Large intestine (tissue), 3 donors: Measurements from ENCODE around the gene MOV10L1. TPM values are rescaled to one million over a fixed set of nuclear protein-coding genes. Genes with fewer than 3 reads are reported as not detected.

Experiments used
- DNase-seq, 2 donors: peaks; one replicate each; pipeline versions ENCODE4 v3.0.0 to v3.0.0-alpha.2; 2013
- H3K27ac ChIP-seq: one replicate; pipeline ENCODE4 v1.5.1; 2013; ENCODE audit warnings: low read length
- H3K27me3 ChIP-seq: 2 replicates; pipeline ENCODE4 v1.6.1; 2013; ENCODE audit warnings: low read length; ENCODE audit not compliant: control insufficient read depth, insufficient read depth
- H3K36me3 ChIP-seq: 2 replicates; pipeline ENCODE4 v1.6.1; 2013; ENCODE audit warnings: low read length; ENCODE audit not compliant: control insufficient read depth, insufficient read depth
- H3K4me1 ChIP-seq: one replicate; pipeline ENCODE4 v1.6.1; 2013; ENCODE audit warnings: low read length; ENCODE audit not compliant: control insufficient read depth, insufficient read depth
- H3K4me3 ChIP-seq: one replicate; pipeline ENCODE4 v1.5.1; 2013; ENCODE audit warnings: low read length
- H3K9me3 ChIP-seq: one replicate; pipeline ENCODE4 v1.6.1; 2013; ENCODE audit warnings: mild to moderate bottlenecking, low read depth, low read length, moderate library complexity; ENCODE audit not compliant: control insufficient read depth
- WGBS: methylation state at CpG from one replicate; pipeline ENCODE4 v1.1.5; 2013; ENCODE audit warnings: low lambda C conversion rate; ENCODE audit not compliant: insufficient coverage; 5-methylcytosine and 5-hydroxymethylcytosine counted together
- polyA plus RNA-seq: library from polyadenylated mRNA; unstranded; fragments of 120-200 nt; gene quantifications from one replicate; pipeline ENCODE4 v1.2.1, GENCODE V29; 2013

Gene MOV10L1
- polyA plus RNA-seq, 1 donor: 2.3 TPM

- no peak for DNase-seq
- no CpG with 5 or more reads among the region's 14 CpGs for WGBS
- no peak overlapping the region for H3K4me3 ChIP-seq
- H3K9me3 ChIP-seq: no peaks in the 10 kb centered on the region
- no peak overlapping the region for H3K27ac ChIP-seq
- no peaks in the 10 kb centered on the region for H3K4me1 ChIP-seq
- H3K27me3 ChIP-seq: no peaks in the 10 kb centered on the region
- no peaks in the 10 kb centered on the region for H3K36me3 ChIP-seq
These were observed 18.2 kb upstream of the MOV10L1 start for GRCh38 chr22:50071432-50072166.

GRCh38 chr22:50072167-50072555 is 17.6 kb upstream of the MOV10L1 start:
- DNase-seq: no peak
- no peaks in the 10 kb centered on the region for H3K4me1 ChIP-seq
- no peaks in the 10 kb centered on the region for H3K9me3 ChIP-seq
- H3K36me3 ChIP-seq: no peaks in the 10 kb centered on the region
- H3K27me3 ChIP-seq: no peaks in the 10 kb centered on the region
- H3K27ac ChIP-seq: no peak overlapping the region
- H3K4me3 ChIP-seq: no peak overlapping the region
- WGBS: no CpG with 5 or more reads among the region's 9 CpGs

- H3K27me3 ChIP-seq: no peaks in the 10 kb centered on the region
- no peak overlapping the region for H3K4me3 ChIP-seq
- no peaks in the 10 kb centered on the region for H3K4me1 ChIP-seq
- DNase-seq: no peak
- H3K36me3 ChIP-seq: no peaks in the 10 kb centered on the region
- no peak overlapping the region for H3K27ac ChIP-seq
- 100% methylated on average over 2 of the region's 28 CpGs for WGBS
- no peaks in the 10 kb centered on the region for H3K9me3 ChIP-seq
These were observed 16.9 kb upstream of the MOV10L1 start for GRCh38 chr22:50072714-50073538.

- no CpG with 5 or more reads among the region's 17 CpGs for WGBS
- Histone ChIP-seq H3K27me3 (no peaks in the 10 kb centered on the region), H3K27ac (no peak overlapping the region), H3K4me1 (no peaks in the 10 kb centered on the region), H3K4me3 (no peak overlapping the region), H3K36me3 (no peaks in the 10 kb centered on the region), H3K9me3 (no peaks in the 10 kb centered on the region)
- DNase-seq: no peak
These were observed 15.8 kb upstream of the MOV10L1 start for GRCh38 chr22:50074056-50074455.

- no peaks in the 10 kb centered on the region for H3K4me1 ChIP-seq
- WGBS: no CpG with 5 or more reads among the region's 32 CpGs
- no peak overlapping the region for H3K27ac ChIP-seq
- no peak overlapping the region for H3K4me3 ChIP-seq
- no peaks in the 10 kb centered on the region for H3K36me3 ChIP-seq
- H3K9me3 ChIP-seq: no peaks in the 10 kb centered on the region
- no peaks in the 10 kb centered on the region for H3K27me3 ChIP-seq
- no peak for DNase-seq
These were observed 15.0 kb upstream of the MOV10L1 start for GRCh38 chr22:50074551-50075530.

- Histone ChIP-seq H3K4me1 (no peaks in the 10 kb centered on the region), H3K36me3 (no peaks in the 10 kb centered on the region), H3K4me3 (no peak overlapping the region), H3K27ac (no peak overlapping the region), H3K9me3 (no peaks in the 10 kb centered on the region), H3K27me3 (no peaks in the 10 kb centered on the region)
- no peak for DNase-seq
- WGBS: 100% methylated on average over 3 of the region's 43 CpGs
These were observed 12.9 kb upstream of the MOV10L1 start for GRCh38 chr22:50076646-50077535.

GRCh38 chr22:50078246-50078645 is 11.6 kb upstream of the MOV10L1 start:
- peaks cover 4% of the 10 kb centered on the region for H3K4me1 ChIP-seq
- WGBS: 100% methylated on average over 1 of the region's 13 CpGs
- no peaks in the 10 kb centered on the region for H3K27me3 ChIP-seq
- no peak for DNase-seq
- H3K27ac ChIP-seq: no peak overlapping the region
- no peaks in the 10 kb centered on the region for H3K36me3 ChIP-seq
- no peak overlapping the region for H3K4me3 ChIP-seq
- H3K9me3 ChIP-seq: no peaks in the 10 kb centered on the region

- DNase-seq: no peak
- Histone ChIP-seq H3K4me1 (peaks cover 8% of the 10 kb centered on the region), H3K27me3 (no peaks in the 10 kb centered on the region), H3K9me3 (no peaks in the 10 kb centered on the region), H3K36me3 (no peaks in the 10 kb centered on the region), H3K4me3 (no peak overlapping the region), H3K27ac (no peak overlapping the region)
- no CpG with 5 or more reads among the region's 9 CpGs for WGBS
These were observed 11.0 kb upstream of the MOV10L1 start for GRCh38 chr22:50078761-50079160.

- Histone ChIP-seq H3K4me3 (no peak overlapping the region), H3K4me1 (peaks cover 8% of the 10 kb centered on the region), H3K27ac (no peak overlapping the region), H3K36me3 (no peaks in the 10 kb centered on the region), H3K27me3 (peaks cover 3% of the 10 kb centered on the region), H3K9me3 (no peaks in the 10 kb centered on the region)
- WGBS: no CpG with 5 or more reads among the region's 13 CpGs
- no peak for DNase-seq
These were observed 9.7 kb upstream of the MOV10L1 start for GRCh38 chr22:50080077-50080465.
